Duodenal mucosa (tissue), 2 donors: ENCODE data around the gene FGF22.

ENCODE experiments used
- H3K27ac ChIP-seq: one replicate; pipeline ENCODE4 v1.7.0; 2013; ENCODE audit warnings: low read depth, low read length
- H3K27me3 ChIP-seq, 2 donors: one replicate each; pipeline ENCODE4 v1.7.0; 2013; ENCODE audit warnings: low read length in 2 of 2, control low read depth in 1 of 2; ENCODE audit not compliant: insufficient read depth in 2 of 2, control insufficient read depth in 1 of 2
- H3K36me3 ChIP-seq, 2 donors: one replicate each; pipeline ENCODE4 v1.7.0; 2013; ENCODE audit warnings: low read length in 2 of 2, control low read depth in 1 of 2; ENCODE audit not compliant: insufficient read depth in 2 of 2, control insufficient read depth in 1 of 2
- H3K4me1 ChIP-seq, 2 donors: one replicate each; pipeline ENCODE4 v1.7.0; 2013; ENCODE audit warnings: low read length in 2 of 2, control low read depth in 1 of 2; ENCODE audit not compliant: insufficient read depth in 2 of 2, control insufficient read depth in 1 of 2
- H3K4me3 ChIP-seq, 2 donors: one replicate each; pipeline ENCODE4 v1.7.0; 2013; ENCODE audit warnings: low read length in 2 of 2, low read depth in 1 of 2
- H3K9ac ChIP-seq, 2 donors: one replicate each; pipeline ENCODE4 v1.7.0; 2013; ENCODE audit warnings: low read length in 2 of 2, low read depth in 1 of 2
- H3K9me3 ChIP-seq, 2 donors: one replicate each; pipeline ENCODE4 v1.7.0; 2013; ENCODE audit warnings: low read length in 2 of 2, control low read depth in 1 of 2; ENCODE audit not compliant: control insufficient read depth in 1 of 2

The FGF22 gene

GRCh38 chr19:680287-681028 lies 40.8 kb downstream of the FGF22 start:
- H3K9ac ChIP-seq, result peak overlapping the region; percentile 43 to 66
- no peaks in the 10 kb centered on the region for H3K9me3 ChIP-seq
- H3K36me3 ChIP-seq, result no peaks in the 10 kb centered on the region
- peaks cover 10 to 18% of the 10 kb centered on the region in 2 donors for H3K27me3 ChIP-seq
- peak overlapping the region; percentile 84 for H3K27ac ChIP-seq
- peak overlapping the region; percentile 66 to 67 for H3K4me3 ChIP-seq
- H3K4me1 ChIP-seq, result peaks cover 6 to 15% of the 10 kb centered on the region in 2 donors

- peaks cover 6 to 10% of the 10 kb centered on the region in 2 donors for H3K4me1 ChIP-seq
- H3K4me3 ChIP-seq, result peak overlapping the region; percentile 66 to 67
- peaks cover 9 to 12% of the 10 kb centered on the region in 2 donors for H3K27me3 ChIP-seq
- H3K36me3 ChIP-seq, result no peaks in the 10 kb centered on the region
- peak overlapping the region in 1 of 2 donors; percentile 43 for H3K9ac ChIP-seq
- H3K9me3 ChIP-seq, result no peaks in the 10 kb centered on the region
- peak overlapping the region; percentile 3 for H3K27ac ChIP-seq
Measured at GRCh38 chr19:681029-682019, 41.6 kb downstream of the FGF22 start.

- Histone ChIP-seq H3K9ac (no peak overlapping the region), H3K4me1 (peaks cover 5 to 10% of the 10 kb centered on the region in 2 donors), H3K27ac (no peak overlapping the region), H3K36me3 (no peaks in the 10 kb centered on the region), H3K27me3 (peaks cover 3 to 4% of the 10 kb centered on the region in 2 donors), H3K4me3 (no peak overlapping the region), H3K9me3 (no peaks in the 10 kb centered on the region)
Measured at GRCh38 chr19:682678-683320, 43.1 kb downstream of the FGF22 start.

- Histone ChIP-seq H3K4me3 (no peak overlapping the region), H3K27ac (no peak overlapping the region), H3K36me3 (no peaks in the 10 kb centered on the region), H3K9ac (no peak overlapping the region), H3K4me1 (peaks cover 0 to 3% of the 10 kb centered on the region in 2 donors), H3K9me3 (no peaks in the 10 kb centered on the region), H3K27me3 (no peaks in the 10 kb centered on the region)
Measured at GRCh38 chr19:685454-685931, 45.8 kb downstream of the FGF22 start.

- no peak overlapping the region for H3K4me3 ChIP-seq
Measured at GRCh38 chr19:686589-687297, 47.1 kb downstream of the FGF22 start.

GRCh38 chr19:687569-688166 lies 48.0 kb downstream of the FGF22 start:
- no peaks in the 10 kb centered on the region for H3K4me1 ChIP-seq
- no peaks in the 10 kb centered on the region for H3K27me3 ChIP-seq
- no peaks in the 10 kb centered on the region for H3K9me3 ChIP-seq
- no peak overlapping the region for H3K9ac ChIP-seq
- no peaks in the 10 kb centered on the region for H3K36me3 ChIP-seq
- no peak overlapping the region for H3K4me3 ChIP-seq
- no peak overlapping the region for H3K27ac ChIP-seq

More at GRCh38 chr19:686589-687297, 47.1 kb downstream of the FGF22 start:
- Histone ChIP-seq H3K9ac (no peak overlapping the region), H3K27me3 (no peaks in the 10 kb centered on the region), H3K4me1 (no peaks in the 10 kb centered on the region), H3K36me3 (no peaks in the 10 kb centered on the region), H3K9me3 (no peaks in the 10 kb centered on the region), H3K27ac (no peak overlapping the region)

GRCh38 chr19:688214-688613 lies 48.5 kb downstream of the FGF22 start:
- Histone ChIP-seq H3K9ac (no peak overlapping the region), H3K27ac (no peak overlapping the region), H3K4me1 (no peaks in the 10 kb centered on the region), H3K4me3 (no peak overlapping the region), H3K27me3 (no peaks in the 10 kb centered on the region), H3K36me3 (no peaks in the 10 kb centered on the region), H3K9me3 (no peaks in the 10 kb centered on the region)

GRCh38 chr19:688992-689391 lies 49.3 kb downstream of the FGF22 start:
- no peaks in the 10 kb centered on the region for H3K27me3 ChIP-seq
- H3K4me3 ChIP-seq, result no peak overlapping the region
- no peaks in the 10 kb centered on the region for H3K9me3 ChIP-seq
- no peaks in the 10 kb centered on the region for H3K4me1 ChIP-seq
- H3K36me3 ChIP-seq, result no peaks in the 10 kb centered on the region
- no peak overlapping the region for H3K9ac ChIP-seq
- H3K27ac ChIP-seq, result no peak overlapping the region

- H3K9ac ChIP-seq, result no peak overlapping the region
- H3K4me1 ChIP-seq, result no peaks in the 10 kb centered on the region
- no peaks in the 10 kb centered on the region for H3K36me3 ChIP-seq
- H3K4me3 ChIP-seq, result no peak overlapping the region
- H3K9me3 ChIP-seq, result no peaks in the 10 kb centered on the region
- no peaks in the 10 kb centered on the region for H3K27me3 ChIP-seq
- H3K27ac ChIP-seq, result no peak overlapping the region
Measured at GRCh38 chr19:690203-690602, 50.5 kb downstream of the FGF22 start.
